Upper lobe of left lung (tissue), 6 donors: Measurements from ENCODE around the gene ADNP. TPM values are rescaled to one million over a fixed set of nuclear protein-coding genes. Genes with fewer than 3 reads are reported as not detected.

Experiments
- ATAC-seq, 2 donors: fragments of 200-7000 bp; cut with Tn5 transposase; one replicate each; pipeline ENCODE4 v1.9.1; 2022; ENCODE audit warnings: mild to moderate bottlenecking in 2 of 2, moderate library complexity in 2 of 2; ENCODE audit not compliant: low FRiP score in 2 of 2
- DNase-seq, 2 donors: peaks; one replicate each; pipeline ENCODE4 v3.0.0-alpha.2; 2019 to 2020
- H3K27ac ChIP-seq, 4 donors: fragments of 200-600 bp; sonication (generic); one replicate each; pipeline ENCODE4 v1.5.1; 2016 to 2019
- H3K27me3 ChIP-seq, 4 donors: fragments of 200-600 bp; sonication (generic); one replicate each; pipeline ENCODE4 v1.5.1; 2017 to 2019
- H3K36me3 ChIP-seq, 4 donors: fragments of 200-600 bp; sonication (generic); one replicate each; pipeline ENCODE4 v1.5.1; 2016 to 2019
- H3K4me1 ChIP-seq, 4 donors: fragments of 200-600 bp; sonication (generic); one replicate each; pipeline ENCODE4 v1.5.1; 2018 to 2019
- H3K4me3 ChIP-seq, 4 donors: fragments of 200-600 bp; sonication (generic); one replicate each; pipeline ENCODE4 v1.5.1; 2017 to 2019; ENCODE audit warnings: mild to moderate bottlenecking in 2 of 4, moderate library complexity in 1 of 4
- H3K9me3 ChIP-seq, 4 donors: fragments of 200-600 bp; sonication (generic); one replicate each; pipeline ENCODE4 v1.5.1; 2018 to 2019
- CTCF ChIP-seq, 6 experiments: fragments of 450-650 bp in 4 of 6; fragments of 200-600 bp in 2 of 6; sonication (generic) in 2 of 6; IDR thresholded peaks; one replicate each; pipeline ENCODE4 v1.5.1; 2016 to 2019; ENCODE audit warnings: antibody characterized with exemption in 6 of 6
- EP300 ChIP-seq, 4 donors: sonication (generic); formaldehyde crosslinking; IDR thresholded peaks; one replicate each; pipeline ENCODE4 v1.5.1; 2017; ENCODE audit warnings: antibody characterized with exemption in 4 of 4, control low read depth in 2 of 4
- POLR2A ChIP-seq, 4 donors: fragments of 450-650 bp; IDR thresholded peaks; one replicate each; pipeline ENCODE4 v1.5.1; 2016 to 2017; ENCODE audit warnings: antibody characterized with exemption in 4 of 4, mild to moderate bottlenecking in 2 of 4
- POLR2AphosphoS5 ChIP-seq, 2 donors: sonication (generic); formaldehyde crosslinking; IDR thresholded peaks; one replicate each; pipeline ENCODE4 v1.5.1; 2017; ENCODE audit warnings: antibody characterized with exemption in 2 of 2
- WGBS, 2 donors: methylation state at CpG; one replicate each; pipeline ENCODE4 v1.1.5; 2017 to 2018; 5-methylcytosine and 5-hydroxymethylcytosine counted together
- total RNA-seq, 6 donors: library from RNA; depleted of rRNA in 4 of 6; stranded (reverse); fragments of >200 nt in 4 of 6; gene quantifications; one replicate each; pipeline versions ENCODE4 v1.1.0 to v1.2.1, GENCODE V29; 2016 to 2021
- donor health status: DM: no; HTN: no; CAD: no; lungs with moderate emphysema.
- donor health status: DM: no; HTN: yes; CAD: no; lungs with severe emphysema.

The ADNP gene
- total RNA-seq, 6 donors from 2014 or later, result 27.3 to 72.6 (median 45.0) TPM

- Histone ChIP-seq H3K4me1 (no peaks in the 10 kb centered on the region), H3K4me3 (no peak overlapping the region), H3K36me3 (no peaks in the 10 kb centered on the region), H3K9me3 (no peaks in the 10 kb centered on the region), H3K27ac (no peak overlapping the region), H3K27me3 (no peaks in the 10 kb centered on the region)
- 55 to 77% methylated on average over 2 to 19 of the region's 19 CpGs for WGBS, 2 donors
- no peak for ATAC-seq
- peak in 1 of 2 donors; percentile 63 for DNase-seq
- TF ChIP-seq CTCF (IDR thresholded peaks at IDR 0.05) (no peak), EP300 (IDR thresholded peaks at IDR 0.05) (no peak), POLR2AphosphoS5 (IDR thresholded peaks at IDR 0.05) (no peak), POLR2A (IDR thresholded peaks at IDR 0.05) (no peak)
Observed at GRCh38 chr20:50870561-50871161, 60.6 kb downstream of the ADNP start.

- no peaks in the 10 kb centered on the region for H3K36me3 ChIP-seq
- no peaks in the 10 kb centered on the region for H3K27me3 ChIP-seq
- no peak for DNase-seq
- H3K27ac ChIP-seq, result no peak overlapping the region
- no peaks in the 10 kb centered on the region for H3K4me1 ChIP-seq
- 87 to 90% methylated on average over 10 to 11 of the region's 11 CpGs for WGBS, 2 donors
- no peak for TF ChIP-seq EP300 (IDR thresholded peaks at IDR 0.05)
- TF ChIP-seq POLR2A (IDR thresholded peaks at IDR 0.05), result no peak
- TF ChIP-seq CTCF (IDR thresholded peaks at IDR 0.05), result no peak
- no peak for TF ChIP-seq POLR2AphosphoS5 (IDR thresholded peaks at IDR 0.05)
- ATAC-seq, result no peak
- no peak overlapping the region for H3K4me3 ChIP-seq
- no peaks in the 10 kb centered on the region for H3K9me3 ChIP-seq
Observed at GRCh38 chr20:50868509-50869495, 62.4 kb downstream of the ADNP start.

GRCh38 chr20:50867805-50868204 is 63.4 kb downstream of the ADNP start:
- no peaks in the 10 kb centered on the region for H3K9me3 ChIP-seq
- no peak overlapping the region for H3K27ac ChIP-seq
- TF ChIP-seq POLR2AphosphoS5 (IDR thresholded peaks at IDR 0.05) (no peak), POLR2A (IDR thresholded peaks at IDR 0.05) (no peak), EP300 (IDR thresholded peaks at IDR 0.05) (no peak), CTCF (IDR thresholded peaks at IDR 0.05) (no peak)
- WGBS, 2 donors, result 96 to 98% methylated on average over 6 of the region's 6 CpGs
- H3K4me3 ChIP-seq, result no peak overlapping the region
- H3K4me1 ChIP-seq, result no peaks in the 10 kb centered on the region
- H3K36me3 ChIP-seq, result no peaks in the 10 kb centered on the region
- ATAC-seq (no peak), DNase-seq (no peak)
- H3K27me3 ChIP-seq, result no peaks in the 10 kb centered on the region

GRCh38 chr20:50866831-50867230 is 64.4 kb downstream of the ADNP start:
- no peaks in the 10 kb centered on the region for H3K9me3 ChIP-seq
- H3K27me3 ChIP-seq, result no peaks in the 10 kb centered on the region
- no peak overlapping the region for H3K27ac ChIP-seq
- DNase-seq, result no peak
- no peak for TF ChIP-seq EP300 (IDR thresholded peaks at IDR 0.05)
- TF ChIP-seq POLR2A (IDR thresholded peaks at IDR 0.05), result no peak
- no peak for TF ChIP-seq POLR2AphosphoS5 (IDR thresholded peaks at IDR 0.05)
- TF ChIP-seq CTCF (IDR thresholded peaks at IDR 0.05), result no peak
- WGBS, 2 donors, result 80 to 84% methylated on average over 9 of the region's 9 CpGs
- no peaks in the 10 kb centered on the region for H3K4me1 ChIP-seq
- no peaks in the 10 kb centered on the region for H3K36me3 ChIP-seq
- H3K4me3 ChIP-seq, result no peak overlapping the region
- no peak for ATAC-seq
